Esophagus muscularis mucosa (tissue), 4 donors: ENCODE results near the gene DAB1. TPM values are rescaled to one million over a fixed set of nuclear protein-coding genes. Genes with fewer than 3 reads are reported as not detected.
"Not testable (repeated sequence)": the region's sequence is repeated elsewhere in the genome, so short reads cannot be mapped to it uniquely, and the experiment has no call there.

ENCODE experiments used
- DNase-seq: peaks from one replicate; pipeline ENCODE4 v3.0.0-alpha.2; 2017; ENCODE audit errors: extremely low spot score
- H3K27ac ChIP-seq, 4 donors: fragments of 200-600 bp; sonication (generic); replicated peaks in 1 of 4; 1 replicate in 3 of 4; 2 replicates in 1 of 4; pipeline ENCODE4 v1.5.1; 2016 to 2019; ENCODE audit warnings: mild to moderate bottlenecking in 1 of 4
- H3K27me3 ChIP-seq, 4 donors: fragments of 200-600 bp; sonication (generic); one replicate each; pipeline versions ENCODE4 v1.5.1 to v1.6.0; 2016 to 2019
- H3K36me3 ChIP-seq, 4 donors: fragments of 200-600 bp; sonication (generic); one replicate each; pipeline ENCODE4 v1.5.1; 2016 to 2019
- H3K4me1 ChIP-seq, 4 donors: fragments of 200-600 bp; sonication (generic); one replicate each; pipeline ENCODE4 v1.5.1; 2016 to 2019
- H3K4me3 ChIP-seq, 4 donors: fragments of 200-600 bp; sonication (generic); 1 replicate in 2 of 4; 2 replicates in 2 of 4; pipeline ENCODE4 v1.5.1; 2016 to 2019; ENCODE audit warnings: mild to moderate bottlenecking in 4 of 4, moderate library complexity in 1 of 4
- H3K9me3 ChIP-seq, 4 donors: fragments of 200-600 bp; sonication (generic); 1 replicate in 3 of 4; 2 replicates in 1 of 4; pipeline ENCODE4 v1.5.1; 2016 to 2019
- CTCF ChIP-seq, 3 experiments: fragments of 200-600 bp in 2 of 3; fragments of 450-650 bp in 1 of 3; sonication (generic) in 2 of 3; IDR thresholded peaks; one replicate each; pipeline ENCODE4 v1.5.1; 2017 to 2019; ENCODE audit warnings: antibody characterized with exemption in 3 of 3, mild to moderate bottlenecking in 2 of 3, moderate library complexity in 1 of 3
- EP300 ChIP-seq: sonication (generic); formaldehyde crosslinking; IDR thresholded peaks from one replicate; pipeline ENCODE4 v1.6.1; 2017; ENCODE audit warnings: antibody characterized with exemption
- POLR2A ChIP-seq: fragments of 450-650 bp; IDR thresholded peaks from one replicate; pipeline ENCODE4 v1.6.1; 2017; ENCODE audit warnings: antibody characterized with exemption, moderate library complexity, mild to moderate bottlenecking, low read depth
- POLR2AphosphoS5 ChIP-seq, 2 donors: sonication (generic); formaldehyde crosslinking; IDR thresholded peaks; one replicate each; pipeline ENCODE4 v1.6.1; 2017; ENCODE audit warnings: antibody characterized with exemption in 2 of 2
- WGBS: methylation state at CpG from one replicate; pipeline ENCODE4 v1.1.5; 2018; 5-methylcytosine and 5-hydroxymethylcytosine counted together
- intact Hi-C: fragments of 100-400 bp; cut with DNase I; formaldehyde crosslinking; loops from one replicate; pipeline ENCODE4 v1.15.1; 2023
- total RNA-seq, 4 donors: library from RNA; depleted of rRNA; stranded (reverse); fragments of >200 nt; gene quantifications; one replicate each; pipeline versions ENCODE4 v1.1.0 to v1.2.1, GENCODE V29; 2016

Gene DAB1
- total RNA-seq, 4 donors from 2014 or later, result 0.26 to 1.3 (median 0.37) TPM

GRCh38 chr1:57229076-57229475 is 194.8 kb downstream of the DAB1 start:
- Histone ChIP-seq H3K27me3 (no peaks in the 10 kb centered on the region), H3K36me3 (no peaks in the 10 kb centered on the region), H3K9me3 (no peaks in the 10 kb centered on the region), H3K27ac (no peak overlapping the region), H3K4me1 (no peaks in the 10 kb centered on the region), H3K4me3 (no peak overlapping the region)
- 64% methylated on average over 4 of the region's 4 CpGs for WGBS
- intact Hi-C loops, result no loop called here
- no peak for DNase-seq
- no peak for TF ChIP-seq POLR2AphosphoS5 (IDR thresholded peaks at IDR 0.05)
- TF ChIP-seq POLR2A, result no peak
- TF ChIP-seq EP300, result no peak
- no peak for TF ChIP-seq CTCF (IDR thresholded peaks at IDR 0.05)

- intact Hi-C loops, result no loop called here
- no peak for DNase-seq
- TF ChIP-seq POLR2AphosphoS5 (IDR thresholded peaks at IDR 0.05), result no peak
- TF ChIP-seq EP300, result no peak
- H3K27me3 ChIP-seq, result no peaks in the 10 kb centered on the region
- H3K4me3 ChIP-seq, result no peak overlapping the region
- H3K27ac ChIP-seq, result no peak overlapping the region
- H3K9me3 ChIP-seq, result no peaks in the 10 kb centered on the region
- no peaks in the 10 kb centered on the region for H3K36me3 ChIP-seq
- whole genome bisulfite sequencing, result 60% methylated on average over 3 of the region's 3 CpGs
- H3K4me1 ChIP-seq, result no peaks in the 10 kb centered on the region
Measured at GRCh38 chr1:57222801-57223200, 201.1 kb downstream of the DAB1 start.

GRCh38 chr1:57222307-57222706 is 201.6 kb downstream of the DAB1 start:
- Histone ChIP-seq H3K4me3 (no peak overlapping the region), H3K4me1 (no peaks in the 10 kb centered on the region), H3K9me3 (no peaks in the 10 kb centered on the region), H3K27ac (no peak overlapping the region), H3K36me3 (no peaks in the 10 kb centered on the region), H3K27me3 (no peaks in the 10 kb centered on the region)
- intact Hi-C loops, result no loop called here
- TF ChIP-seq POLR2AphosphoS5 (IDR thresholded peaks at IDR 0.05) (no peak), POLR2A (no peak), EP300 (no peak), CTCF (IDR thresholded peaks at IDR 0.05) (no peak)
- DNase-seq, result no peak

- H3K4me3 ChIP-seq, H3K36me3 ChIP-seq, H3K9me3 ChIP-seq, H3K27me3 ChIP-seq, intact Hi-C loops, DNase-seq, H3K27ac ChIP-seq, H3K4me1 ChIP-seq: not testable (repeated sequence)
- 78% methylated on average over 1 of the region's 2 CpGs for WGBS
Measured at GRCh38 chr1:57220905-57221304, 203.0 kb downstream of the DAB1 start.

- no peaks in the 10 kb centered on the region for H3K27me3 ChIP-seq
- no peak for DNase-seq
- 70% methylated on average over 6 of the region's 6 CpGs for WGBS
- H3K27ac ChIP-seq, result no peak overlapping the region
- no peak overlapping the region for H3K4me3 ChIP-seq
- intact Hi-C loops, result no loop called here
- TF ChIP-seq POLR2A (no peak), CTCF (IDR thresholded peaks at IDR 0.05) (no peak), EP300 (no peak), POLR2AphosphoS5 (IDR thresholded peaks at IDR 0.05) (no peak)
- H3K4me1 ChIP-seq, result no peaks in the 10 kb centered on the region
- H3K9me3 ChIP-seq, result no peaks in the 10 kb centered on the region
- no peaks in the 10 kb centered on the region for H3K36me3 ChIP-seq
Measured at GRCh38 chr1:57218487-57219079, 205.3 kb downstream of the DAB1 start.

GRCh38 chr1:57217905-57218304 is 206.0 kb downstream of the DAB1 start:
- WGBS, result 84% methylated on average over 7 of the region's 7 CpGs
- Histone ChIP-seq H3K9me3 (no peaks in the 10 kb centered on the region), H3K27ac (no peak overlapping the region), H3K4me3 (no peak overlapping the region), H3K4me1 (no peaks in the 10 kb centered on the region), H3K36me3 (no peaks in the 10 kb centered on the region), H3K27me3 (no peaks in the 10 kb centered on the region)
- no peak for DNase-seq
- TF ChIP-seq POLR2A (no peak), EP300 (no peak), POLR2AphosphoS5 (IDR thresholded peaks at IDR 0.05) (no peak), CTCF (IDR thresholded peaks at IDR 0.05) (no peak)
- intact Hi-C loops, result no loop called here
